ENCODE measurements around the gene LDHB. TPM values are rescaled to one million over a fixed set of nuclear protein-coding genes. Genes with fewer than 3 reads are reported as not detected.
A peak's percentile ranks its signal among the peaks of the same experiment; 100 is the strongest.
"Not testable (repeated sequence)": the region's sequence is repeated elsewhere in the genome, so short reads cannot be mapped to it uniquely, and the experiment has no call there.

The LDHB gene
- total RNA-seq, 1 donor from 2014 or later, result 247 TPM

- not testable (repeated sequence) for DNase-seq
Observed at GRCh38 chr12:21661396-21662093, 3.9 kb upstream of the LDHB start.

- DNase-seq, result no peak
Observed at GRCh38 chr12:21659383-21659782, 1.7 kb upstream of the LDHB start.

- DNase-seq, result peak; percentile 24
Observed at GRCh38 chr12:21656905-21657325, 727 bp downstream of the LDHB start.

- DNase-seq, result no peak
Observed at GRCh38 chr12:21655591-21655990, 2.1 kb downstream of the LDHB start.

GRCh38 chr12:21651821-21652220, 5.8 kb downstream of the LDHB start:
- DNase-seq, result no peak

- no peak for DNase-seq
Observed at GRCh38 chr12:21650997-21651396, 6.6 kb downstream of the LDHB start.

GRCh38 chr12:21649034-21649433, 8.6 kb downstream of the LDHB start:
- DNase-seq, result no peak

- DNase-seq, result no peak
Observed at GRCh38 chr12:21648378-21648777, 9.3 kb downstream of the LDHB start.

- no peak for DNase-seq
Observed at GRCh38 chr12:21647179-21647578, 10.5 kb downstream of the LDHB start.

- not testable (repeated sequence) for DNase-seq
Observed at GRCh38 chr12:21645041-21645500, 12.6 kb downstream of the LDHB start.

- no peak for DNase-seq
Observed at GRCh38 chr12:21644516-21644915, 13.1 kb downstream of the LDHB start.

- no peak for DNase-seq
Observed at GRCh38 chr12:21643758-21644157, 13.9 kb downstream of the LDHB start.

GRCh38 chr12:21642707-21643389, 14.8 kb downstream of the LDHB start:
- DNase-seq, result no peak

GRCh38 chr12:21638054-21638891, 19.4 kb downstream of the LDHB start:
- DNase-seq, result no peak

GRCh38 chr12:21634245-21634644, 23.4 kb downstream of the LDHB start:
- DNase-seq, result no peak

GRCh38 chr12:21631367-21631766, 26.3 kb downstream of the LDHB start:
- no peak for DNase-seq

GRCh38 chr12:21627924-21628323, 29.7 kb downstream of the LDHB start:
- DNase-seq, result no peak

GRCh38 chr12:21618566-21618965, 39.1 kb downstream of the LDHB start:
- DNase-seq, result no peak

- DNase-seq, result no peak
Observed at GRCh38 chr12:21617030-21617429, 40.6 kb downstream of the LDHB start.

GRCh38 chr12:21615431-21615830, 42.2 kb downstream of the LDHB start:
- no peak for DNase-seq

- no peak for DNase-seq
Observed at GRCh38 chr12:21614506-21614905, 43.1 kb downstream of the LDHB start.

- DNase-seq, result no peak
Observed at GRCh38 chr12:21613931-21614330, 43.7 kb downstream of the LDHB start.

GRCh38 chr12:21608196-21608595, 49.4 kb downstream of the LDHB start:
- no peak for DNase-seq
